ENCODE measurements around the gene MC2R. TPM values are rescaled to one million over a fixed set of nuclear protein-coding genes. Genes with fewer than 3 reads are reported as not detected.

MC2R gene
- total RNA-seq, 1 donor from 2014 or later = not detected

GRCh38 chr18:13894531-13894930, 20.8 kb downstream of the MC2R start:
- Mint-ChIP-seq H3K36me3 (no peaks in the 10 kb centered on the region), H3K27ac (no peak overlapping the region), H3K27me3 (ENCODE audit: low read depth) (no peaks in the 10 kb centered on the region), H3K4me1 (peaks cover 3% of the 10 kb centered on the region), H3K4me3 (no peak overlapping the region), H3K9me3 (peaks cover 7% of the 10 kb centered on the region)
- DNase-seq (ENCODE audit: low spot score in 2 of 2, unreplicated experiment in 2 of 2) = no peak
- TF ChIP-seq, protein P1, sequence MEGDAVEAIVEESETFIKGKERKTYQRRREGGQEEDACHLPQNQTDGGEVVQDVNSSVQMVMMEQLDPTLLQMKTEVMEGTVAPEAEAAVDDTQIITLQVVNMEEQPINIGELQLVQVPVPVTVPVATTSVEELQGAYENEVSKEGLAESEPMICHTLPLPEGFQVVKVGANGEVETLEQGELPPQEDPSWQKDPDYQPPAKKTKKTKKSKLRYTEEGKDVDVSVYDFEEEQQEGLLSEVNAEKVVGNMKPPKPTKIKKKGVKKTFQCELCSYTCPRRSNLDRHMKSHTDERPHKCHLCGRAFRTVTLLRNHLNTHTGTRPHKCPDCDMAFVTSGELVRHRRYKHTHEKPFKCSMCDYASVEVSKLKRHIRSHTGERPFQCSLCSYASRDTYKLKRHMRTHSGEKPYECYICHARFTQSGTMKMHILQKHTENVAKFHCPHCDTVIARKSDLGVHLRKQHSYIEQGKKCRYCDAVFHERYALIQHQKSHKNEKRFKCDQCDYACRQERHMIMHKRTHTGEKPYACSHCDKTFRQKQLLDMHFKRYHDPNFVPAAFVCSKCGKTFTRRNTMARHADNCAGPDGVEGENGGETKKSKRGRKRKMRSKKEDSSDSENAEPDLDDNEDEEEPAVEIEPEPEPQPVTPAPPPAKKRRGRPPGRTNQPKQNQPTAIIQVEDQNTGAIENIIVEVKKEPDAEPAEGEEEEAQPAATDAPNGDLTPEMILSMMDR (IDR thresholded peaks at IDR 0.05; ENCODE audit: unreplicated experiment) = no peak

- Mint-ChIP-seq H3K9me3 (no peaks in the 10 kb centered on the region), H3K36me3 (no peaks in the 10 kb centered on the region), H3K4me3 (no peak overlapping the region), H3K27me3 (ENCODE audit: low read depth) (no peaks in the 10 kb centered on the region), H3K27ac (no peak overlapping the region), H3K4me1 (peaks cover 3% of the 10 kb centered on the region)
- no peak for DNase-seq (ENCODE audit: low spot score in 2 of 2, unreplicated experiment in 2 of 2)
- TF ChIP-seq, protein P1 (IDR thresholded peaks at IDR 0.05; ENCODE audit: unreplicated experiment) = no peak
These were observed 21.9 kb downstream of the MC2R start for GRCh38 chr18:13893418-13893760.

GRCh38 chr18:13892098-13892497, 23.2 kb downstream of the MC2R start:
- Mint-ChIP-seq H3K27ac (no peak overlapping the region), H3K9me3 (no peaks in the 10 kb centered on the region), H3K4me1 (peaks cover 3% of the 10 kb centered on the region), H3K36me3 (no peaks in the 10 kb centered on the region), H3K27me3 (ENCODE audit: low read depth) (no peaks in the 10 kb centered on the region), H3K4me3 (no peak overlapping the region)
- DNase-seq (ENCODE audit: low spot score in 2 of 2, unreplicated experiment in 2 of 2) = no peak
- TF ChIP-seq, protein P1 (IDR thresholded peaks at IDR 0.05; ENCODE audit: unreplicated experiment) = no peak

DNA sequence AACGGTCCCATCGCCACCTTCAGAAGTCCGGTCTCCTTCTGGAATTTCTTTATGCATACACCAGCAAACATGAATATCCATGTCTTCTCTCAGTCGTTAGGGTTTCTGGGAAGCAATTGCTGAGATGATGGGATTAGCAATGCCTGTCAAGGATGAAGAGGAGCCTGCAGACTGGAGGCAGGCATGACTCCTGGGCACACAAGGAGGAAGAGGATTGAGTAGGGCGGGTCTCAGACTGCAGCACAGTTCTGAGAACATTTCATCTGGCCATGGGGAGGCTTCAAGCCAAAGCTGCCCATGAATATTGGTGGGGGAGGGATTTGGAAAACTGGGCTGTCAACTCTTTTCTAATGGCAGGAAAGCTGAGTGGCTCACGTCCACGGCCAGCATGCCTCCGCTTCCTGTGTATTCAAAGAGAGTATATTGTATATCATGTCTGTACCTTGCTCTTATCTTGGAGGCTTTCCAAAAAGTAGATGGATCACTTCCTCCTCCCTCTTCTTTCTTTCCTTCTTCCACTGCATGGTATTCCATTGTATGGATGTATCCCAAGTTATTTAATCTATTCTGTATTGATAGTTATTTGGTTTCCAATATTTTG, 24.5 kb downstream of the MC2R start:
- H3K27me3 Mint-ChIP-seq (ENCODE audit: low read depth) = no peaks in the 10 kb centered on the region
- H3K36me3 Mint-ChIP-seq = no peaks in the 10 kb centered on the region
- TF ChIP-seq, protein P1 (IDR thresholded peaks at IDR 0.05; ENCODE audit: unreplicated experiment) = no peak
- no peak for DNase-seq (ENCODE audit: low spot score in 2 of 2, unreplicated experiment in 2 of 2)
- H3K9me3 Mint-ChIP-seq = no peaks in the 10 kb centered on the region
- H3K27ac Mint-ChIP-seq = no peak overlapping the region
- H3K4me3 Mint-ChIP-seq = no peak overlapping the region
- peaks cover 3% of the 10 kb centered on the region for H3K4me1 Mint-ChIP-seq

DNA sequence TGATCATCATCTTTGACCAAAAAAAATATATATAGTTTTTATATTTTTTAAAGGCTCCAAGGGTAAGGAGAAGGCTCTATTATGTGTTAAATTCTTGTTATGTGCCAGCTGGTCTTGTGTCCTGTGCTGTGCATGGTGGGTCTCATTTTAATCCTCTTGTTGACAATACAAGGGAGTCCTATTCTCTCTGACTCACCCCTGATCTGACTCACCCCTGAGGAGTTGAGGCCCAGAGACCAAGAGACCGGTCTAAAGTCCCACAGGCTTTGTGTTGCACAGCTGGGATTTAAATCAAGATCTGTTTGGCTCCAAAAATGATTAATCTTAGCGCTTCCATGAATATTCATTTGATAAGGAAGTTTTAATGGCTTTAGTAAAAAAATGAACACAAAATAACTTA, 25.7 kb downstream of the MC2R start:
- DNase-seq (ENCODE audit: low spot score in 2 of 2, unreplicated experiment in 2 of 2) = no peak
- Mint-ChIP-seq H3K27me3 (ENCODE audit: low read depth) (no peaks in the 10 kb centered on the region), H3K4me3 (no peak overlapping the region), H3K9me3 (no peaks in the 10 kb centered on the region), H3K4me1 (peaks cover 3% of the 10 kb centered on the region), H3K27ac (no peak overlapping the region), H3K36me3 (no peaks in the 10 kb centered on the region)
- TF ChIP-seq, protein P1 (IDR thresholded peaks at IDR 0.05; ENCODE audit: unreplicated experiment) = no peak

Measured in mesothelial cell of epicardium (in vitro differentiated cells).